Neural cell (in vitro differentiated cells): ENCODE data around the gene TMEM19. TPM values are rescaled to one million over a fixed set of nuclear protein-coding genes. Genes with fewer than 3 reads are reported as not detected.

Source experiments
- H2AFZ ChIP-seq: fragments of 200-600, 300-800 bp; sonication (generic), shearing (Covaris generic); 2 replicates; pipeline ENCODE4 v1.6.0; 2014; ENCODE audit warnings: low read depth, mild to moderate bottlenecking, antibody characterized with exemption, low read length, moderate library complexity
- H3F3A ChIP-seq: fragments of 200-600 bp; shearing (Covaris generic); 2 replicates; pipeline ENCODE4 v1.6.1; 2016; ENCODE audit warnings: mild to moderate bottlenecking, moderate library complexity, mixed read lengths, antibody characterized with exemption, low read length; ENCODE audit not compliant: insufficient read depth, poor library complexity, severe bottlenecking
- H3K27ac ChIP-seq: fragments of 200-600, 300-800 bp; sonication (generic), shearing (Covaris generic); 2 replicates; pipeline ENCODE4 v1.5.1; 2014; ENCODE audit warnings: mild to moderate bottlenecking, low read length, moderate library complexity
- H3K27me3 ChIP-seq: fragments of 300-800, 200-600 bp; sonication (generic), shearing (Covaris generic); 2 replicates; pipeline ENCODE4 v1.6.0; 2014; ENCODE audit warnings: mild to moderate bottlenecking, low read depth, low read length, moderate library complexity; ENCODE audit not compliant: insufficient read depth
- H3K36me3 ChIP-seq: fragments of 300-800, 200-600 bp; sonication (generic), shearing (Covaris generic); 2 replicates; pipeline ENCODE4 v1.5.1; 2014; ENCODE audit warnings: mild to moderate bottlenecking, antibody characterized with exemption, low read length, moderate library complexity; ENCODE audit not compliant: insufficient read depth
- H3K4me2 ChIP-seq: fragments of 300-800, 200-600 bp; sonication (generic), shearing (Covaris generic); 2 replicates; pipeline ENCODE4 v1.6.0; 2014; ENCODE audit warnings: mild to moderate bottlenecking, low read length
- H3K4me3 ChIP-seq: fragments of 300-800, 200-600 bp; sonication (generic), shearing (Covaris generic); 2 replicates; pipeline ENCODE4 v1.5.1; 2014; ENCODE audit warnings: mild to moderate bottlenecking, low read length, moderate library complexity
- H3K79me2 ChIP-seq: fragments of 200-600 bp; shearing (Covaris generic); replicated peaks from 2 replicates; pipeline ENCODE4 v1.6.0; 2014; ENCODE audit warnings: mild to moderate bottlenecking, low read length, moderate library complexity; ENCODE audit not compliant: insufficient read depth
- H3K9ac ChIP-seq: fragments of 300-800, 200-600 bp; sonication (generic), shearing (Covaris generic); 2 replicates; pipeline ENCODE4 v1.6.1; 2016; ENCODE audit warnings: mild to moderate bottlenecking, low read length, mixed read lengths
- H3K9me2 ChIP-seq: fragments of 200-600 bp; shearing (Covaris generic); 2 replicates; pipeline ENCODE4 v1.6.1; 2016; ENCODE audit warnings: mild to moderate bottlenecking, low read length, mixed read lengths; ENCODE audit not compliant: insufficient read depth
- H3K9me3 ChIP-seq: fragments of 200-600, 300-800 bp; sonication (generic), shearing (Covaris generic); 2 replicates; pipeline ENCODE4 v1.6.1; 2016; ENCODE audit warnings: mild to moderate bottlenecking, mixed run types, low read length, moderate library complexity, mixed read lengths
- H4K20me1 ChIP-seq: fragments of 200-600 bp; shearing (Covaris generic); 2 replicates; pipeline ENCODE4 v1.6.1; 2016; ENCODE audit warnings: mild to moderate bottlenecking, mixed run types; ENCODE audit not compliant: insufficient read depth
- CTCF ChIP-seq: fragments of 450-650 bp; IDR thresholded peaks from 2 replicates; pipeline ENCODE4 v1.5.1; 2014; ENCODE audit warnings: antibody characterized with exemption, mild to moderate bottlenecking, moderate library complexity; ENCODE audit not compliant: poor library complexity, severe bottlenecking
- EP300 ChIP-seq: fragments of 450-650 bp; conservative IDR thresholded peaks from 2 replicates; pipeline ENCODE4 v1.6.1; 2014; ENCODE audit warnings: antibody characterized with exemption, mild to moderate bottlenecking, moderate library complexity; ENCODE audit not compliant: poor library complexity, severe bottlenecking
- EZH2 ChIP-seq: fragments of 200-600, 300-800 bp; shearing (Covaris generic), sonication (generic); IDR thresholded peaks from 2 replicates; pipeline ENCODE4 v1.6.1; 2014; ENCODE audit warnings: antibody characterized with exemption, low read length, borderline replicate concordance, mild to moderate bottlenecking; ENCODE audit not compliant: insufficient read depth, poor library complexity, severe bottlenecking
- MXI1 ChIP-seq: fragments of 450-650 bp; conservative IDR thresholded peaks from 2 replicates; pipeline ENCODE4 v1.6.1; 2014; ENCODE audit warnings: antibody characterized with exemption, mild to moderate bottlenecking; ENCODE audit not compliant: poor library complexity, severe bottlenecking
- POLR2AphosphoS5 ChIP-seq: IDR thresholded peaks from 2 replicates; pipeline ENCODE4 v1.6.1; 2012
- RAD21 ChIP-seq: fragments of 450-650 bp; conservative IDR thresholded peaks from 2 replicates; pipeline ENCODE4 v1.6.1; 2014; ENCODE audit warnings: antibody characterized with exemption, mild to moderate bottlenecking, moderate library complexity
- REST ChIP-seq: IDR thresholded peaks from 2 replicates; pipeline ENCODE4 v1.6.1; 2012; ENCODE audit warnings: borderline replicate concordance
- SMC3 ChIP-seq: fragments of 450-650 bp; conservative IDR thresholded peaks from 2 replicates; pipeline ENCODE4 v1.6.1; 2014; ENCODE audit warnings: antibody characterized with exemption, mild to moderate bottlenecking, moderate library complexity; ENCODE audit not compliant: poor library complexity
- TAF1 ChIP-seq: IDR thresholded peaks from 2 replicates; pipeline ENCODE4 v1.6.1; 2012; ENCODE audit warnings: low read depth
- polyA plus RNA-seq: library from polyadenylated mRNA; depleted of rRNA; stranded (reverse); fragments of >200 nt; gene quantifications from 2 replicates; pipeline ENCODE4 v1.2.3, GENCODE V29; 2014

The TMEM19 gene
- polyA plus RNA-seq, 1 donor from 2014 or later: 24.2 TPM

- Histone ChIP-seq H3K9me3 (no peaks in the 10 kb centered on the region), H3K27me3 (no peaks in the 10 kb centered on the region), H4K20me1 (no peaks in the 10 kb centered on the region), H3F3A (no peaks in the 10 kb centered on the region), H3K36me3 (no peaks in the 10 kb centered on the region), H3K4me2 (peak within 1 kb of the TSS; percentile 94), H3K79me2 (peaks cover 51% of the 10 kb centered on the region), H3K27ac (peak within 1 kb of the TSS; percentile 98), H3K9ac (peak within 1 kb of the TSS; percentile 97), H3K4me3 (peak within 1 kb of the TSS; percentile 82), H2AFZ (peak within 1 kb of the TSS; percentile 95), H3K9me2 (no peaks in the 10 kb centered on the region)
- TF ChIP-seq EP300: peak; percentile 58
- no peak for TF ChIP-seq SMC3
- peak; percentile 31 for TF ChIP-seq MXI1
- TF ChIP-seq CTCF: peak; percentile 60
- TF ChIP-seq POLR2AphosphoS5: peak; percentile 97
These were observed 22.1 kb upstream of the TMEM19 start, which contains the start of the genes THAP2 and ZFC3H1 for GRCh38 chr12:71663561-71664410. Gene THAP2, plus strand, starts transcription at chr12:71664301. Its CDS starts 209 bp downstream, at chr12:71664510. Gene ZFC3H1, minus strand, starts transcription at chr12:71663848. Its CDS starts 238 bp downstream, at chr12:71663610.

GRCh38 chr12:71664411-71665089 lies 21.3 kb upstream of the TMEM19 start:
- Histone ChIP-seq H3K9me3 (no peaks in the 10 kb centered on the region), H3F3A (no peaks in the 10 kb centered on the region), H2AFZ (peak overlapping the region; percentile 95), H3K4me2 (peak overlapping the region; percentile 86), H3K4me3 (peak overlapping the region; percentile 82), H3K27ac (peak overlapping the region; percentile 98), H3K9ac (peak overlapping the region; percentile 97), H4K20me1 (no peaks in the 10 kb centered on the region), H3K27me3 (no peaks in the 10 kb centered on the region), H3K79me2 (peaks cover 48% of the 10 kb centered on the region), H3K9me2 (no peaks in the 10 kb centered on the region), H3K36me3 (no peaks in the 10 kb centered on the region)
- TF ChIP-seq RAD21: no peak
- peak; percentile 97 for TF ChIP-seq TAF1
- TF ChIP-seq SMC3: peak; percentile 35
- TF ChIP-seq EP300: peak; percentile 49
- TF ChIP-seq REST: peak; percentile 94
- no peak for TF ChIP-seq EZH2
- TF ChIP-seq POLR2AphosphoS5: peak; percentile 3
- TF ChIP-seq CTCF: no peak
- peak; percentile 32 for TF ChIP-seq MXI1
